NCI-H1105 (cell line): ENCODE results near the gene AIP.

Experiments
- DNase-seq: peaks from one replicate; lab custom pipeline; 2025; lab: John Stamatoyannopoulos, UW

The AIP gene

DNA sequence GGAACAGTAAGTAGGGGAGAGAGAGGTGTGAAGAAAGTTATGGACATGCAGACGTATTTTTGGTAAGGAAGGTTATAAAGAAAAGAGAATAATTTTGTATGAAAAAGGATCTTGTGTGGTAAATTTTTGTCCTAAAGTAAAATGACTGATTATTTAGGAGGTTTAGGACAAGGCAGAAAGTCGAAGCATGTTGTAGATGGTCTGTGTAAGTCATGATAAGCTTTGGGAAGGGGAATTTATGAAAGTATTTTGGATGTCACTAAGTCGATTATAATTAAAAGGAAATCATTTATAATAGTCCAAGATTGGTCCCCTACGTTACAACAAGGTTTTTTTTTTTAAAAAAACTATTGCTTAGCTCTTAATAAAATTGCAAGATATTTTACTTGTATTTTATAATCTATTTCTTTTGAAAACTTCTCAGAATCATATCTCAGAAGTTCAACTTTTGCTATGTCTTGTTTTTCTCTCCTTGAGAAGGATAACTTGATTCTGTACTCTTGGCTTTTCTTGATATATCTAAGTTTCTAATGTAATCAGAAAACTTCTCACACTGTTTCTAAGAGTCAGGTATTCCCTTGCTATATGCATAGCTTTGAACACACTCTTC is 51.3 kb downstream of the AIP start:
- DNase-seq: no peak

DNA sequence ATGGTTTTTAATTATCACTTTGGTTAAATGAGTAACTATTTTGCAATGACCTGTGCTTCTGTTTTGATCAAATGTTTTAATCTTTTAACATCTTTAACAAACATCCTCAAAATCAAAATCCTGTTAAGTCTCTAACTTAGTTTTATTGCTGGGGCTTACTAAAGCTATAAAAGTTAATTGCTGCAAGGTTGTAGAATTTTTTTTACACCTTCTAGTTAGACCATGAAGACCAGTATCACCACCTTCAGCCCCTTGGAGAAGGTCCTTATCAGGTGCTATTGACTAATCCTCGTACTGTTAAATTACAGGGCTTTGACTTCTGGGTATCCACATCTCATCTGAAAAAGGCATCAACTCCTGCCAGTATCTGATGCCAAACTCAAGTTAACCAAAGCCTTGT is 52.7 kb downstream of the AIP start:
- DNase-seq: no peak

GRCh38 chr11:67538306-67538705 is 55.5 kb downstream of the AIP start:
- DNase-seq: no peak

GRCh38 chr11:67538823-67539505 is 56.1 kb downstream of the AIP start:
- no peak for DNase-seq

GRCh38 chr11:67539550-67539949 is 56.7 kb downstream of the AIP start:
- DNase-seq: no peak
